Stimulated activated CD8-positive, alpha-beta memory T cell treated with anti-CD3 and anti-CD28 coated beads, Interleukin-12 subunit alpha, Interleukin-12 subunit beta, amount 100 ng/mL, for 24 hours (primary cell): Measurements from ENCODE around the gene OASL.
"Not testable (repeated sequence)": the region's sequence is repeated elsewhere in the genome, so short reads cannot be mapped to it uniquely, and the experiment has no call there.

Experiments used
- DNase-seq: peaks from one replicate; pipeline ENCODE4 v3.0.0-alpha.2; 2020; ENCODE audit errors: extremely low read depth

Gene OASL

DNA sequence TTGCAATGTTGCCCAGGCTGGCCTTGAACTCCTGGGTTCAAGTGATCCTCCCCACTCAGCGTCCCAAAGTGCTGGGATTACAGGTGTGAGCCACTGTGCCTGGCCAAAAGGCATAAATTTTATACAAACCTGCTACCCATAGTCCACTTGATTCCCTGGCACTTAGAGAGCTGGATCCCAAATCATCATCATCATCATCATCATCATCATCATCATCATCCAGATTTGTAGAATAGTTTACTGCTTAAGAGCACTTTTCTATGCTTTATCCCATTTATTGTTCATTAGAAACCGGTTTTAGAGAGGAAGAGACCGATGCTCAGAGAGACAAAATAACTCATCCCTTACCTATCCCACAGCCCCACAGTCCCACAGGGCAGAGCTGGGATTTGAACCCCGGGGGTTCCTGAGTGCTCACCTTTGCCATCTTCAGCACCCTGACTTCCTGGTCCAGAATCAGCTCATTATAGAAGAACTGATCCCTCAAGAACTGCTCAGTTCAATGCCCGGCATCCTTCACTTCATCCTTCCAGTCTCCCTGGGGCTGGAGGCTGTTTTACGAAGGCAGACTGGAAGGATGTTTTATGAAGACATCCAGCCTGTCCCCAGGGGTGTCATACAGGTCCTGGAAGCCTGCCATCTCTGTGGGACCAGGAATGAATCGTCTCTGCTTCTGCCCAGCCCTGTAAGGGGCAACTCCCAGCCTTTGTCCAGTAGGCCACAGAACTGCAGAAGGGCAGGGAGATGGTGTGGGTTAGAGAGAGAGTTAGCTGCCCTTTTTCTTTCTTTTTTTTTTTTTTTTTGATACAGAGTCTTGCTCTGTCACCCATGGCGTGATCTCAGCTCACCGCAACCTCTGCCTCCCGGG, 20.2 kb upstream of the OASL start:
- DNase-seq: no peak

- no peak for DNase-seq
Observed at GRCh38 chr12:121057794-121058193, 18.7 kb upstream of the OASL start.

DNA sequence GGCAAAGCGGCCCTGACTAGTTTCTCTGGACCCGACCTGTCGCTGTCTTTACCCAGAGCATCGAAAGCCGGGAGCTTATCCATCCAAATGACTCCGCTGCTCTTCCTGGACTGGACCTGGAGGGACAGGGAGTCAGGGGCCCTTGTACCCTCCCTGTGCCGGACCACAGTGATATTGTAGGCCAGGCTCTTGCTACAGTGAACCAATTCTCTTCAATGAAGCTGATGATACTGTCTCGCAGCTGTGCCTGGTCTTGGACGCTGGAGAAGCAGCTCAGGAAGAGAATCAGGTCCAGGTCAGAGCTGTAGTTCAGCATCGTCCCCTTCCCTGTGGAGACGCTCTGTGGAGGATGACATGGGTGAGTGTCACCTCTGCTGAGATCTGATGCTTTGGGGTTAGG, 14.7 kb upstream of the OASL start:
- no peak for DNase-seq

GRCh38 chr12:121050725-121051124, 11.7 kb upstream of the OASL start:
- no peak for DNase-seq

DNA sequence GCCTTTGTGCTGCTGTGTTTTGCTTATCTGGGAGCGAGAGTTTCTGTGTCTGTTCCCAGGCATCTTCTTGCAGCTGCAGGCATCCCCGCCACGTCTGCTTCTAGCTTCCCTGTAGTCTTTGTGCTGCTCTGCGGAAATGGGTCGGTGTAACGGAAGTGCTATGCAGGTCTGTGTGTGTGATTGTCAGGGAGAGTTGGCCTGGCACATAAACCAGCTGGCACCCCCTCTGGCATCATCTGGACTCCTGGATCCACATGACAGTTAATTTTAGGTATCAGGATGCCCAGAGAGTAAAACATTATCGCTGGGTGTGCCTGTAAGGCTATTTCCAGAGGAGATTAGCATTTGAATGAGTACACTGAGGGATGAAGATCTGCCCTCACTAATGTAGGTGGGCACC, 9.4 kb upstream of the OASL start:
- no peak for DNase-seq

DNA sequence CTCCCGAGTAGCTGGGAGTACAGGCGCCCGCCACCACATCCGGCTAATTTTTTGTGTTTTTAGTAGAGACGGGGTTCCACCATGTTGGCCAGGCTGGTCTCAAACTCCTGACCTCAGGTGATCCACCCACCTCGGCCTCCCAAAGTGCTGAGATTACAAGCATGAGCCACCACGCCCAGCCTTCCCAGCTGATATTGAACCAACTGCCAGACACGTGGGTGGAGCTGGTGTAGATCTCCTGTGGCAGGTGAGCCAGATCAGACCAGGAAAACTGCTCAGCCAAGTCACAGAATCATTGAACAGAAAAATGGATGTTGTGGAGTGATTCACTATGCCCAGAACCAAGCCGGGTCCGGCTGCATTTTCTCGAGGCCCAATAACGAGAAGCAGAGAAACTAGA, 8.4 kb upstream of the OASL start:
- DNase-seq: not testable (repeated sequence)

DNA sequence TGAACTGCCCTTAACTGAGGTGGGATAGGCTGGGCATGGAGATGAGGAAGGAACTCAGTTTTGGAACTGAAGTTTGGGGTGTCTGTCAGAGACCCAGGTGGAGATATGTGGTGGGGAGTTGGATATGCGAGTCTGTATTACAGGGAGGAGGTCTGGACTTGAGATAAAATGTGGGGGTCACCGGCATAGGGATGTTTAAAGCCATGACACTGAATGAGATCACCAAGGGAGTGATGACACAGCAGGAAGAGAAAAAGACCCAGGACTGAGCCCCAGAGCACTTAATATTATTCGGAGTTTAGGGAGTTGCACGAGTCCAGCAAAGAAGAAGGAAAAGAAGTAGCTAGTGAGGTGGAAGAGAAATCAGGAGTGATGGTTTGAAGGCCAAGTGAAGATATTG, 4.0 kb upstream of the OASL start:
- DNase-seq: no peak

DNA sequence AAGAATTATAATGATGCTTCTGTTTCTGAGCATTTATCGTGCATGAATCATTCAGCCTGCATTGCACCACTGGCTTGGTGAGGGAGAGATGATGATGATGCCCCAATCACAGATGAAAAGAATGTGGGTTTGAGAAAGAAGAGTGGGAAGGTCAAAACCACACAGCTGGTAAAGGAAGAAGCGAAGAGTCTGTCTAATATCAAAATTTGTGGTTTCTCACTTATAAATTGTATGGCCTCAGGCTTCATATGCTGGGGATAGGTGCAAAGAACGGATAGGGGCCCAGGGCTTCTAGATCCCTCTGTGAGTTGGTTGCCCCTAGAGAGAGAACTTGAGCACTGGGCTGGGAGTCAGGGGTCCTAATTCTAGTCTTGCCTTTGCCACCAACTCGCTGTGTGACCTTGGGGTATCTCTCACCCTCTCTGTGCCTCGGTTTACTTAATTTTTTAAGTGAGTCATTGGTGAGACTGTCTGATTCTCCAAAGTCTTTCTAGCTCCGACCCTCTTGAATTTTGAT, 2.2 kb downstream of the OASL start:
- DNase-seq: no peak

DNA sequence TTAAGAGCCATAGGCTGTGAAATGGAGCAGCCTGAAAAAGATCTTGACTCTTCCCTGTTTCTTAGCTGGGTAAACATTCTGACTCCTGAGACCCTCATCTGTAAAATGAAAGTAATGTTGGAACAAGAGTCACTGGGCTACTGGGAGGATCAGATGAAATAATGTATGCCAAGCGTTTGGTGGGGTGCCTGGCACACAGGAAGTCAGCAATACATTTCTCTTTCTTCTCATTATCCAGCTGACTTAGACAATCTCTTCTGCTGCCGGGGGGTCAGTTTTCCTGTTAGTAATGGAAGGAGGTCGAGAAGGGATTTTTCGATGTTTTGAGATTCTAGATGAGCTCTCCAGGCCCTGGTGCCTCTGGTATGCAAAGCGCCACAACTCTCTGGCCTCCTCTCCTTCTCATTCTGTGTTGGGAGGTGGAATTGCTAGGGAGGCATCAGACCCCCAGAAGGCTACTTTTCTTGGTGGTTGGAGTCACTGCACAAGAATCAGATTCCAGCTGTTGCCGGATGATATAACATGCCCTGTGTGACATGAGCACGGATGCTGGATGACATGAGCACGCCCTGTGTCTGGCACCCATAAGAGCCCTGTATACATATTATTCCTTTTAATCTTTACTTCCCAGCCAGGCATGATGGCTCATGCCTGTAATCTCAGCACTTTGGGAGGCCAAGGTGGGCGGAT, 4.3 kb downstream of the OASL start:
- no peak for DNase-seq

GRCh38 chr12:121033625-121034349, 5.3 kb downstream of the OASL start:
- no peak for DNase-seq

- DNase-seq: no peak
Observed at GRCh38 chr12:121030576-121031212, 8.4 kb downstream of the OASL start.

GRCh38 chr12:121026274-121027045, 12.6 kb downstream of the OASL start:
- no peak for DNase-seq

GRCh38 chr12:121025442-121026226, 13.4 kb downstream of the OASL start:
- DNase-seq: no peak

DNA sequence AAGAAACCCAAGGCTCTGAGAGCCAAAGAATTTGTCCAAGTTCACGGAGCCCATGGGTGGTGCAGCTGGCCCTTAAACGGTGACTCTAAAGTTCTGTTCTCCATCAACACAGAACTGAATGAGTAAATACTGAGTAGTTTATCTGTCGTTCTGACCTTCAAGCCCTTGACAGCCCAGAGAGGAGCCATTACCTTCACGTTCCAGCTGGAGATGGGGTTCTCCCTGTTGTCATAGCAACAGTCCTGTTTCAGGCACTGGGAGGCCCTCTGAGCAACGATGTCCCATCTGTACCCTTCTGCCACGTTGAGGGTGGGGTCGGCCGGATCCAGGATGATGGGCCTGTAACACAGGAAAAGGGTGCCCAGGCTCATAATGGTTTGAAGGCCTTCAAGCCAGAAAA, 15.2 kb downstream of the OASL start:
- no peak for DNase-seq

DNA sequence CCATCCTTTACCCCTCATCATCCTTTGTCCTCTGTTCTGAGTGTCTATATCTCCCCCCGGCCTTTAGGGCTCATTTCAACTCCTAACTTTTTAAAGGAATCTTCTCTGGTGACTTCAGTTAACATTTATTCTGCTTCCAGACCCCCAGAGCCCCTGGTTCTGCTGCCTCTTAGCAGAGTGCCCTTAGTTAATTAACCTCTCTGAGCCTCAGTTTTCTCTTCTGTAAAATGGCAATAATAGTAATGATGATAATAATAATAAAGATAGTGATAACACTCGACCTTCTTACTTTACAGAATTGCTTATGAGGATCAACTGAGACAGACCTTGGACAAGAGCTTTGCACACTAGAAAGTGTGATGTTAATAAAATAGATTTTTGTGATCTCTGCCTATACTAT, 16.3 kb downstream of the OASL start:
- DNase-seq: no peak

- no peak for DNase-seq
Observed at GRCh38 chr12:121021754-121022153, 17.3 kb downstream of the OASL start.

- no peak for DNase-seq
Observed at GRCh38 chr12:121018860-121019617, 20.0 kb downstream of the OASL start.

GRCh38 chr12:121017966-121018491, 21.0 kb downstream of the OASL start:
- no peak for DNase-seq
